K562 (cell line): ENCODE measurements around the gene COL23A1. TPM values are rescaled to one million over a fixed set of nuclear protein-coding genes. Genes with fewer than 3 reads are reported as not detected.

Source experiments
- ATAC-seq: fragments of 200-7000 bp; cut with Tn5 transposase; 3 replicates; pipeline ENCODE4 v1.9.1; 2020; ENCODE audit warnings: moderate library complexity
- BruUV-seq: library from RNA; stranded (reverse); fragments of 400-500 nt; replicated peaks from 2 replicates; lab custom pipeline; 2021; lab: Mats Ljungman, UMichigan
- CTCF ChIA-PET: fragments of 300-600 bp; formaldehyde crosslinking; extraction: SDS; loops from one replicate; lab custom pipeline; 2021; ENCODE audit warnings: low intra/inter-chr PET ratio; lab: Yijun Ruan, JAX
- POLR2A ChIA-PET: fragments of 300-600, 350-650 bp; sonication (Branson Sonifier 250); formaldehyde crosslinking; extraction: SDS; loops from one replicate; lab custom pipeline; 2021; ENCODE audit warnings: antibody characterized with exemption, inconsistent platforms; lab: Yijun Ruan, JAX
- DNase-seq, 4 experiments: peaks; one replicate each; pipeline versions ENCODE4 v3.0.0 to v3.0.0-alpha.2; 2011 to 2018; ENCODE audit warnings: low spot score in 3 of 4, mixed read lengths in 3 of 4; ENCODE audit errors: extremely low read depth in 1 of 4
- FAIRE-seq: peaks from 2 replicates; lab custom pipeline; 2011; peaks lifted over from hg19 to GRCh38; lab: Jason Lieb, UNC
- H2AFZ ChIP-seq: 2 replicates; pipeline ENCODE4 v1.6.0; 2011; ENCODE audit warnings: low read depth, low read length, control low read depth, inconsistent platforms
- H3K27ac ChIP-seq: fragments of 200-600 bp; 3 replicates; pipeline ENCODE4 v1.8.0; 2011; ENCODE audit warnings: low read depth, mild to moderate bottlenecking, control low read depth, inconsistent platforms, low read length, moderate library complexity, mixed read lengths; ENCODE audit errors: extremely low read depth
- H3K27me3 ChIP-seq, 2 experiments: fragments of 300-600 bp in 1 of 2; 2 replicates in 1 of 2; 3 replicates in 1 of 2; pipeline versions ENCODE4 v1.6.0 to v1.8.0; 2011; ENCODE audit warnings: inconsistent platforms in 2 of 2, low read length in 2 of 2, mild to moderate bottlenecking in 1 of 2, mixed read lengths in 1 of 2, moderate library complexity in 1 of 2; ENCODE audit not compliant: control insufficient read depth in 2 of 2, insufficient read depth in 2 of 2
- H3K36me3 ChIP-seq: fragments of 300-600 bp; 3 replicates; pipeline ENCODE4 v1.8.0; 2011; ENCODE audit warnings: mild to moderate bottlenecking, low read length, inconsistent platforms; ENCODE audit not compliant: control insufficient read depth, insufficient read depth
- H3K4me1 ChIP-seq, 2 experiments: fragments of 200-600 bp in 1 of 2; replicated peaks in 1 of 2; 2 replicates in 1 of 2; 3 replicates in 1 of 2; pipeline versions ENCODE4 v1.5.1 to v1.8.0; 2011; ENCODE audit warnings: inconsistent platforms in 2 of 2, low read length in 2 of 2, mild to moderate bottlenecking in 1 of 2, mixed read lengths in 1 of 2, moderate library complexity in 1 of 2; ENCODE audit not compliant: control insufficient read depth in 2 of 2, insufficient read depth in 2 of 2
- H3K4me2 ChIP-seq: 2 replicates; pipeline ENCODE4 v1.6.1; 2011; ENCODE audit warnings: low read length, control low read depth, inconsistent platforms, mixed read lengths; ENCODE audit not compliant: insufficient read depth
- H3K4me3 ChIP-seq: fragments of 200-600 bp; sonication (generic), shearing (Covaris generic); 2 replicates; pipeline ENCODE4 v1.5.1; 2016; ENCODE audit warnings: control low read depth, inconsistent platforms
- H3K79me2 ChIP-seq: fragments of 200-600 bp; 3 replicates; pipeline ENCODE4 v1.8.0; 2011; ENCODE audit warnings: low read length, inconsistent platforms; ENCODE audit not compliant: control insufficient read depth, insufficient read depth
- H3K9ac ChIP-seq, 2 experiments: 2 replicates each; pipeline versions ENCODE4 v1.6.0 to v1.6.1; 2011; ENCODE audit warnings: low read depth in 2 of 2, low read length in 2 of 2, control low read depth in 1 of 2, inconsistent platforms in 1 of 2, mild to moderate bottlenecking in 1 of 2, mixed read lengths in 1 of 2; ENCODE audit not compliant: insufficient read depth in 1 of 2
- H3K9me1 ChIP-seq: one replicate; pipeline ENCODE4 v1.6.0; 2011; ENCODE audit warnings: inconsistent platforms, mild to moderate bottlenecking, low read length, moderate library complexity; ENCODE audit not compliant: control insufficient read depth, insufficient read depth
- H3K9me3 ChIP-seq: replicated peaks from 2 replicates; pipeline ENCODE4 v1.5.1; 2011; ENCODE audit warnings: low read depth, low read length, inconsistent platforms; ENCODE audit not compliant: control insufficient read depth, insufficient read depth
- H4K20me1 ChIP-seq: replicated peaks from 2 replicates; pipeline ENCODE4 v1.6.1; 2011; ENCODE audit warnings: low read length, inconsistent platforms, mixed read lengths; ENCODE audit not compliant: control insufficient read depth, insufficient read depth
- ETV1 ChIP-seq: fragments of 450-650 bp; conservative IDR thresholded peaks from 2 replicates; pipeline ENCODE4 v1.6.1; 2016; ENCODE audit warnings: missing genetic modification characterization, control low read depth, low read depth, missing compliant biosample characterization
- FOXK1 ChIP-seq: sonication (generic); formaldehyde crosslinking; IDR thresholded peaks from 2 replicates; pipeline ENCODE4 v1.8.0; 2022; ENCODE audit warnings: missing genetic modification reagents, mild to moderate bottlenecking, borderline replicate concordance
- HDAC1 ChIP-seq, 2 experiments: fragments of 450-650 bp; IDR thresholded peaks; 2 replicates each; pipeline ENCODE4 v1.6.1; 2016 to 2017; ENCODE audit warnings: inconsistent platforms in 1 of 2, mild to moderate bottlenecking in 1 of 2, moderate library complexity in 1 of 2
- HNRNPUL1 ChIP-seq: fragments of 200-400 bp; formaldehyde crosslinking; IDR thresholded peaks from 2 replicates; pipeline ENCODE4 v1.6.1; 2017; ENCODE audit warnings: low read length
- L3MBTL2 ChIP-seq: fragments of 450-650 bp; IDR thresholded peaks from 2 replicates; pipeline ENCODE4 v1.6.1; 2016; ENCODE audit warnings: mild to moderate bottlenecking, moderate library complexity
- MCM7 ChIP-seq, 2 experiments: fragments of 450-650 bp; IDR thresholded peaks; 2 replicates each; pipeline ENCODE4 v1.6.1; 2016 to 2018
- MEF2A ChIP-seq: IDR thresholded peaks from 2 replicates; pipeline ENCODE4 v1.6.1; 2011; ENCODE audit warnings: low read depth, mild to moderate bottlenecking, low read length, moderate library complexity; ENCODE audit not compliant: control insufficient read depth
- NFIC ChIP-seq: fragments of 450-650 bp; IDR thresholded peaks from 2 replicates; pipeline ENCODE4 v1.6.1; 2017; ENCODE audit warnings: mild to moderate bottlenecking, inconsistent platforms
- SMC3 ChIP-seq: conservative IDR thresholded peaks from 2 replicates; pipeline ENCODE4 v1.6.1; 2011; ENCODE audit warnings: low read depth, low read length, improper control_type of control experiment; ENCODE audit not compliant: insufficient read depth
- ZNF212 ChIP-seq: fragments of 450-650 bp; formaldehyde crosslinking; IDR thresholded peaks from 2 replicates; pipeline ENCODE4 v1.4.0; 2020; ENCODE audit warnings: mild to moderate bottlenecking
- ZNF766 ChIP-seq: fragments of 200-800 bp; sonication (Bioruptor generic); conservative IDR thresholded peaks from 2 replicates; pipeline ENCODE4 v1.6.1; 2016; ENCODE audit warnings: missing genetic modification characterization, missing compliant biosample characterization
- WGBS: fragments of 100-300 bp; shearing (Covaris generic); methylation state at CpG from one replicate; pipeline ENCODE4 v1.1.6; 2016; ENCODE audit warnings: low coverage, mixed read lengths; ENCODE audit not compliant: insufficient coverage; ENCODE audit errors: missing lambda C conversion rate; 5-methylcytosine and 5-hydroxymethylcytosine counted together
- in situ Hi-C: fragments of 300-500 bp; cut with MboI; formaldehyde crosslinking; loops from 4 replicates; pipeline ENCODE4 v1.15.0; 2018; ENCODE audit warnings: inconsistent platforms, mixed read lengths
- intact Hi-C: fragments of 100-400 bp; cut with micrococcal nuclease; formaldehyde crosslinking; loops from 2 replicates; pipeline ENCODE4 v1.14.2; 2022
- polyA plus RNA-seq, 8 experiments: library from polyadenylated mRNA; depleted of rRNA in 4 of 8; stranded (reverse) in 5 of 8; unstranded in 3 of 8; fragments of >200 nt; fragmentation: Nextera tagmentation in 2 of 8; fragmentation: Illumina TruSeq in 1 of 8; extraction: Ambion mirVana in 2 of 8; extraction: Trizol in 1 of 8; gene quantifications; 2 replicates each; pipeline versions ENCODE4 v1.2.1 to v1.2.3, GENCODE V29; 2011 to 2014; ENCODE audit warnings: inconsistent platforms in 1 of 8, missing spikeins in 1 of 8
- total RNA-seq, 7 experiments: library from RNA; depleted of rRNA in 6 of 7; stranded (reverse); fragments of >200 nt in 6 of 7; fragmentation: Illumina TruSeq in 2 of 7; extraction: Trizol in 2 of 7; gene quantifications; 2 replicates each; pipeline versions ENCODE4 v1.2.1 to v1.2.3, GENCODE V29; 2011 to 2021; ENCODE audit warnings: low replicate concordance in 1 of 7

Gene COL23A1
- total and polyA plus RNA-seq, 9 of the 15 experiments (the other 6 are each of a cell fraction or from before 2014, with no cell fraction given) = 0.09 TPM; not detected in 8

GRCh38 chr5:178337334-178337741, 252.9 kb downstream of the COL23A1 start:
- FAIRE-seq (no peak), DNase-seq (no peak), ATAC-seq (no peak)
- intact Hi-C loops = no loop called here
- Histone ChIP-seq H3K79me2 (no peaks in the 10 kb centered on the region), H2AFZ (no peak overlapping the region), H3K4me3 (no peak overlapping the region), H3K9me1 (no peaks in the 10 kb centered on the region), H3K9me3 (no peaks in the 10 kb centered on the region), H3K27me3 (peaks cover 44 to 94% of the 10 kb centered on the region in 2 experiments), H4K20me1 (peaks cover 9% of the 10 kb centered on the region; the same call in 1 of the 2 replicates), H3K4me1 (peaks cover 0 to 7% of the 10 kb centered on the region in 2 experiments; a peak in 2 of 5 replicates), H3K27ac (no peak overlapping the region), H3K9ac (no peak overlapping the region), H3K36me3 (no peaks in the 10 kb centered on the region), H3K4me2 (no peak overlapping the region)
- 2% methylated on average over 5 of the region's 7 CpGs for WGBS
- no TSS peak for BruUV-seq
- TF ChIP-seq HNRNPUL1 (no peak), SMC3 (no peak), L3MBTL2 (no peak), ETV1 (tag) (no peak), MEF2A (no peak), HDAC1 (IDR thresholded peaks at IDR 0.05) (no peak), ZNF766 (no peak), NFIC (no peak), FOXK1 (CRISPR knock-in tag) (no peak), MCM7 (IDR thresholded peaks at IDR 0.05) (no peak), ZNF212 (no peak)
- in situ Hi-C loops = no loop called here
- ChIA-PET CTCF (no interaction called here), POLR2A (no interaction called here)
